H1 (cell line): ENCODE results near the gene TGFBR1. TPM values are rescaled to one million over a fixed set of nuclear protein-coding genes. Genes with fewer than 3 reads are reported as not detected.

ENCODE experiments used
- CHD2 ChIP-seq: IDR thresholded peaks from 2 replicates; pipeline ENCODE4 v1.6.1; 2012; ENCODE audit warnings: low read length, improper control_type of control experiment
- FOSL1 ChIP-seq: IDR thresholded peaks from 2 replicates; pipeline ENCODE4 v1.6.1; 2011; ENCODE audit warnings: mild to moderate bottlenecking, low read depth, low read length, moderate library complexity; ENCODE audit not compliant: insufficient read depth
- GTF2F1 ChIP-seq: IDR thresholded peaks from 2 replicates; pipeline ENCODE4 v1.6.1; 2012; ENCODE audit warnings: low read depth, low read length, improper control_type of control experiment, borderline replicate concordance
- KDM5A ChIP-seq: fragments of 200-600 bp; IDR thresholded peaks from 2 replicates; pipeline ENCODE4 v1.7.1; 2012; ENCODE audit warnings: mild to moderate bottlenecking, low read length, inconsistent platforms, mixed read lengths
- POLR2AphosphoS5 ChIP-seq: IDR thresholded peaks from 2 replicates; pipeline ENCODE4 v1.6.1; 2011; ENCODE audit warnings: low read depth, low read length
- POU5F1 ChIP-seq: IDR thresholded peaks from 2 replicates; pipeline ENCODE4 v1.6.1; 2011; ENCODE audit warnings: low read depth, mild to moderate bottlenecking, low read length, moderate library complexity
- RAD21 ChIP-seq, 2 experiments: IDR thresholded peaks in 1 of 2; conservative IDR thresholded peaks in 1 of 2; 2 replicates each; pipeline ENCODE4 v1.6.1; 2011; ENCODE audit warnings: low read depth in 2 of 2, low read length in 2 of 2, improper control_type of control experiment in 1 of 2, inconsistent platforms in 1 of 2, mild to moderate bottlenecking in 1 of 2, moderate library complexity in 1 of 2
- SP2 ChIP-seq: IDR thresholded peaks from 2 replicates; pipeline ENCODE4 v1.6.1; 2012; ENCODE audit warnings: mild to moderate bottlenecking, low read length, inconsistent platforms
- TEAD4 ChIP-seq: IDR thresholded peaks from 2 replicates; pipeline ENCODE4 v1.6.1; 2012; ENCODE audit warnings: low read depth, low read length, inconsistent platforms, mixed read lengths
- ZNF274 ChIP-seq: IDR thresholded peaks from 2 replicates; pipeline ENCODE4 v1.7.0; 2012; ENCODE audit warnings: low read length, borderline replicate concordance; ENCODE audit errors: extremely low read depth
- polyA plus RNA-seq, 7 experiments: library from polyadenylated mRNA; depleted of rRNA in 3 of 7; stranded (reverse) in 5 of 7; unstranded in 2 of 7; fragments of >200 nt in 5 of 7; fragments of 200-250 nt in 2 of 7; gene quantifications; 1 replicate in 5 of 7; 2 replicates in 1 of 7; 4 replicates in 1 of 7; pipeline versions ENCODE4 v1.2.1 to v1.2.3, GENCODE V29; 2011 to 2013; ENCODE audit warnings: missing spikeins in 2 of 7, mixed read lengths in 2 of 7
- total RNA-seq: library from RNA; stranded (reverse); fragmentation: NEBNext Ultra II Directional; extraction: Animal tissue kit (Norgen Biotek cat#: 25700); gene quantifications from 2 replicates; pipeline ENCODE4 v1.2.1, GENCODE V29; 2021
- TF ChIP-seq, protein P1 (sequence below): fragments of 300-600 bp; sonication (generic); IDR thresholded peaks from 2 replicates; pipeline ENCODE4 v1.7.1; 2012; ENCODE audit warnings: low read length, moderate library complexity, mild to moderate bottlenecking, inconsistent platforms; ENCODE audit not compliant: insufficient replicate concordance
- TF ChIP-seq, protein P2 (sequence below): IDR thresholded peaks from 2 replicates; pipeline ENCODE4 v1.6.1; 2011; ENCODE audit warnings: low read depth, mild to moderate bottlenecking, low read length; ENCODE audit not compliant: insufficient read depth

Gene TGFBR1
- total and polyA plus RNA-seq, 2 of the 8 experiments (the other 6 are each of a cell fraction or from before 2014, with no cell fraction given) = 16.8 to 52.4 TPM

DNA sequence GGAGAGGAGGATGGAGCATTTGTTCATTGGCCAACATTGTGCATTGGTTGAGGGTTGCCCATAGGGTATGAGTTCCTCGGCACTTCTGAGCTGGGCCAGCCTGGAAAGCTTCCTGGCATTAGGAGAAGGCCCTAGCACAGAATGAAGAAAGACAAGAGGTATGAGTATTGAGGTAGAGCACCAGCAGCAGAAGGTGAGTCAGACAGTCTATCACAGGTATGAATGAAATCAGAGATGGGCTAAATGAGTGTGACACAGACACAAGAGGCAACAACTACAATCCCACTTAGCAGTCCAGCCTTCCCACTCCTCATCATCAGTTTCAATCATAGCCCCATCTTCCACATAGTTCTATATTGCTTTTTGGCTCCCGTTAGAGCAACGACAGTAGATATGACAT, 25.4 kb upstream of the TGFBR1 start (continued):
- TF ChIP-seq, protein P1, sequence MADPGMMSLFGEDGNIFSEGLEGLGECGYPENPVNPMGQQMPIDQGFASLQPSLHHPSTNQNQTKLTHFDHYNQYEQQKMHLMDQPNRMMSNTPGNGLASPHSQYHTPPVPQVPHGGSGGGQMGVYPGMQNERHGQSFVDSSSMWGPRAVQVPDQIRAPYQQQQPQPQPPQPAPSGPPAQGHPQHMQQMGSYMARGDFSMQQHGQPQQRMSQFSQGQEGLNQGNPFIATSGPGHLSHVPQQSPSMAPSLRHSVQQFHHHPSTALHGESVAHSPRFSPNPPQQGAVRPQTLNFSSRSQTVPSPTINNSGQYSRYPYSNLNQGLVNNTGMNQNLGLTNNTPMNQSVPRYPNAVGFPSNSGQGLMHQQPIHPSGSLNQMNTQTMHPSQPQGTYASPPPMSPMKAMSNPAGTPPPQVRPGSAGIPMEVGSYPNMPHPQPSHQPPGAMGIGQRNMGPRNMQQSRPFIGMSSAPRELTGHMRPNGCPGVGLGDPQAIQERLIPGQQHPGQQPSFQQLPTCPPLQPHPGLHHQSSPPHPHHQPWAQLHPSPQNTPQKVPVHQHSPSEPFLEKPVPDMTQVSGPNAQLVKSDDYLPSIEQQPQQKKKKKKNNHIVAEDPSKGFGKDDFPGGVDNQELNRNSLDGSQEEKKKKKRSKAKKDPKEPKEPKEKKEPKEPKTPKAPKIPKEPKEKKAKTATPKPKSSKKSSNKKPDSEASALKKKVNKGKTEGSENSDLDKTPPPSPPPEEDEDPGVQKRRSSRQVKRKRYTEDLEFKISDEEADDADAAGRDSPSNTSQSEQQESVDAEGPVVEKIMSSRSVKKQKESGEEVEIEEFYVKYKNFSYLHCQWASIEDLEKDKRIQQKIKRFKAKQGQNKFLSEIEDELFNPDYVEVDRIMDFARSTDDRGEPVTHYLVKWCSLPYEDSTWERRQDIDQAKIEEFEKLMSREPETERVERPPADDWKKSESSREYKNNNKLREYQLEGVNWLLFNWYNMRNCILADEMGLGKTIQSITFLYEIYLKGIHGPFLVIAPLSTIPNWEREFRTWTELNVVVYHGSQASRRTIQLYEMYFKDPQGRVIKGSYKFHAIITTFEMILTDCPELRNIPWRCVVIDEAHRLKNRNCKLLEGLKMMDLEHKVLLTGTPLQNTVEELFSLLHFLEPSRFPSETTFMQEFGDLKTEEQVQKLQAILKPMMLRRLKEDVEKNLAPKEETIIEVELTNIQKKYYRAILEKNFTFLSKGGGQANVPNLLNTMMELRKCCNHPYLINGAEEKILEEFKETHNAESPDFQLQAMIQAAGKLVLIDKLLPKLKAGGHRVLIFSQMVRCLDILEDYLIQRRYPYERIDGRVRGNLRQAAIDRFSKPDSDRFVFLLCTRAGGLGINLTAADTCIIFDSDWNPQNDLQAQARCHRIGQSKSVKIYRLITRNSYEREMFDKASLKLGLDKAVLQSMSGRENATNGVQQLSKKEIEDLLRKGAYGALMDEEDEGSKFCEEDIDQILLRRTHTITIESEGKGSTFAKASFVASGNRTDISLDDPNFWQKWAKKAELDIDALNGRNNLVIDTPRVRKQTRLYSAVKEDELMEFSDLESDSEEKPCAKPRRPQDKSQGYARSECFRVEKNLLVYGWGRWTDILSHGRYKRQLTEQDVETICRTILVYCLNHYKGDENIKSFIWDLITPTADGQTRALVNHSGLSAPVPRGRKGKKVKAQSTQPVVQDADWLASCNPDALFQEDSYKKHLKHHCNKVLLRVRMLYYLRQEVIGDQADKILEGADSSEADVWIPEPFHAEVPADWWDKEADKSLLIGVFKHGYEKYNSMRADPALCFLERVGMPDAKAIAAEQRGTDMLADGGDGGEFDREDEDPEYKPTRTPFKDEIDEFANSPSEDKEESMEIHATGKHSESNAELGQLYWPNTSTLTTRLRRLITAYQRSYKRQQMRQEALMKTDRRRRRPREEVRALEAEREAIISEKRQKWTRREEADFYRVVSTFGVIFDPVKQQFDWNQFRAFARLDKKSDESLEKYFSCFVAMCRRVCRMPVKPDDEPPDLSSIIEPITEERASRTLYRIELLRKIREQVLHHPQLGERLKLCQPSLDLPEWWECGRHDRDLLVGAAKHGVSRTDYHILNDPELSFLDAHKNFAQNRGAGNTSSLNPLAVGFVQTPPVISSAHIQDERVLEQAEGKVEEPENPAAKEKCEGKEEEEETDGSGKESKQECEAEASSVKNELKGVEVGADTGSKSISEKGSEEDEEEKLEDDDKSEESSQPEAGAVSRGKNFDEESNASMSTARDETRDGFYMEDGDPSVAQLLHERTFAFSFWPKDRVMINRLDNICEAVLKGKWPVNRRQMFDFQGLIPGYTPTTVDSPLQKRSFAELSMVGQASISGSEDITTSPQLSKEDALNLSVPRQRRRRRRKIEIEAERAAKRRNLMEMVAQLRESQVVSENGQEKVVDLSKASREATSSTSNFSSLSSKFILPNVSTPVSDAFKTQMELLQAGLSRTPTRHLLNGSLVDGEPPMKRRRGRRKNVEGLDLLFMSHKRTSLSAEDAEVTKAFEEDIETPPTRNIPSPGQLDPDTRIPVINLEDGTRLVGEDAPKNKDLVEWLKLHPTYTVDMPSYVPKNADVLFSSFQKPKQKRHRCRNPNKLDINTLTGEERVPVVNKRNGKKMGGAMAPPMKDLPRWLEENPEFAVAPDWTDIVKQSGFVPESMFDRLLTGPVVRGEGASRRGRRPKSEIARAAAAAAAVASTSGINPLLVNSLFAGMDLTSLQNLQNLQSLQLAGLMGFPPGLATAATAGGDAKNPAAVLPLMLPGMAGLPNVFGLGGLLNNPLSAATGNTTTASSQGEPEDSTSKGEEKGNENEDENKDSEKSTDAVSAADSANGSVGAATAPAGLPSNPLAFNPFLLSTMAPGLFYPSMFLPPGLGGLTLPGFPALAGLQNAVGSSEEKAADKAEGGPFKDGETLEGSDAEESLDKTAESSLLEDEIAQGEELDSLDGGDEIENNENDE = no peak
- TF ChIP-seq POLR2AphosphoS5 (no peak), FOSL1 (no peak), TEAD4 (no peak), ZNF274 (no peak), RAD21 (IDR thresholded peaks at IDR 0.05 in 1 of 2, conservative IDR thresholded peaks at IDR 0.05 in 1 of 2; ENCODE audit: low read depth in 2 of 2, low read length in 2 of 2) (no peak), GTF2F1 (no peak), SP2 (no peak), KDM5A (no peak), CHD2 (no peak), POU5F1 (no peak)
- TF ChIP-seq, protein P2, sequence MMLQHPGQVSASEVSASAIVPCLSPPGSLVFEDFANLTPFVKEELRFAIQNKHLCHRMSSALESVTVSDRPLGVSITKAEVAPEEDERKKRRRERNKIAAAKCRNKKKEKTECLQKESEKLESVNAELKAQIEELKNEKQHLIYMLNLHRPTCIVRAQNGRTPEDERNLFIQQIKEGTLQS = no peak
